Measurements from ENCODE around the gene SYNGR2. TPM values are rescaled to one million over a fixed set of nuclear protein-coding genes. Genes with fewer than 3 reads are reported as not detected.

SYNGR2 gene
- total and polyA plus RNA-seq, 2 of the 8 experiments (the other 6 are each of a cell fraction or from before 2014, with no cell fraction given) = 50.0 to 139 TPM

DNA sequence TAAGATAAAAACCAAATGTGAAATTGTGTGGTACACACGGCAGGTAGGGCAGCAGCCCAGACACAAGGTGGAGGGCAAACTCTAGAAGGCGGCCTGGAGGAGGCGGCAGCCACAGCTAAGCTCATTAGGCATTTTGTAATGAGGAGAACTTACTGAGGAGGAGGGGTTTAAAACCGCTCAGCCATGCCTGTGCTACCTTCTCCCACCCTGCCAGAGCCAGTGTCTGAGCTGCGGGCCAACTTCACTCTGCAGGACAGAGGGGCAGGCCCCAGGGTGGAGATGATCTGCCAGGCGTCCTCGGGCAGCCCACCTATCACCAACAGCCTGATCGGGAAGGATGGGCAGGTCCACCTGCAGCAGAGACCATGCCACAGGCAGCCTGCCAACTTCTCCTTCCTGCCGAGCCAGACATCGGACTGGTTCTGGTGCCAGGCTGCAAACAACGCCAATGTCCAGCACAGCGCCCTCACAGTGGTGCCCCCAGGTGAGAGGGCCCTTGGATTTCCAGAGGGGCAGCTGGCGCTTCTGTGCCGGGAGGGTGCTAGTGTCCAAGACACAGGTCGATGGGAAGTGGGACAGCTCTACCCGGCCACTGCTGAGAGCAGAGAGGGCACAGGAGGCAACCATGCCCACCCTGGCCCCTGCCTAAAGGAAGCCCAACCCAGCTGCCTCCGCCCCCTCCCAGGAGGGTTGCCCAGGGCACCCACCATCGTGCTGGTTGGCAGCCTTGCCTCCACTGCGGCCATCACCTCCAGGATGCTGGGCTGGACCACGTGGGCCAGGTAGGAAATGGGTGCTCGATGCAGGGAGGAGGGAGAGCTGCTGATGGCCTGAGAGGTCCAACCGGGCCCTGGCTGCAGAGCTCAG, 4.3 kb upstream of the SYNGR2 start:
- no peak for TF ChIP-seq HDAC6 (IDR thresholded peaks at IDR 0.05; ENCODE audit: low read depth, low read length)
- no peak for TF ChIP-seq FOSL1 (IDR thresholded peaks at IDR 0.05; ENCODE audit: insufficient read depth, low read depth, low read length)
- no peak for TF ChIP-seq RAD21 (IDR thresholded peaks at IDR 0.05 in 1 of 2, conservative IDR thresholded peaks at IDR 0.05 in 1 of 2; ENCODE audit: low read depth in 2 of 2, low read length in 2 of 2)
- no peak for TF ChIP-seq TAF7 (optimal IDR thresholded peaks at IDR 0.05; ENCODE audit: borderline replicate concordance, low read depth, low read length)
- TF ChIP-seq, protein P1, sequence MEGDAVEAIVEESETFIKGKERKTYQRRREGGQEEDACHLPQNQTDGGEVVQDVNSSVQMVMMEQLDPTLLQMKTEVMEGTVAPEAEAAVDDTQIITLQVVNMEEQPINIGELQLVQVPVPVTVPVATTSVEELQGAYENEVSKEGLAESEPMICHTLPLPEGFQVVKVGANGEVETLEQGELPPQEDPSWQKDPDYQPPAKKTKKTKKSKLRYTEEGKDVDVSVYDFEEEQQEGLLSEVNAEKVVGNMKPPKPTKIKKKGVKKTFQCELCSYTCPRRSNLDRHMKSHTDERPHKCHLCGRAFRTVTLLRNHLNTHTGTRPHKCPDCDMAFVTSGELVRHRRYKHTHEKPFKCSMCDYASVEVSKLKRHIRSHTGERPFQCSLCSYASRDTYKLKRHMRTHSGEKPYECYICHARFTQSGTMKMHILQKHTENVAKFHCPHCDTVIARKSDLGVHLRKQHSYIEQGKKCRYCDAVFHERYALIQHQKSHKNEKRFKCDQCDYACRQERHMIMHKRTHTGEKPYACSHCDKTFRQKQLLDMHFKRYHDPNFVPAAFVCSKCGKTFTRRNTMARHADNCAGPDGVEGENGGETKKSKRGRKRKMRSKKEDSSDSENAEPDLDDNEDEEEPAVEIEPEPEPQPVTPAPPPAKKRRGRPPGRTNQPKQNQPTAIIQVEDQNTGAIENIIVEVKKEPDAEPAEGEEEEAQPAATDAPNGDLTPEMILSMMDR (IDR thresholded peaks at IDR 0.05; ENCODE audit: control extremely low read depth in 1 of 3, insufficient read depth in 1 of 3, low read depth in 1 of 3, low read length in 3 of 3) = 0 out of 4 replicates have a peak, but pooled peaks of 1 of the 3 experiments have one; percentile 3
- TF ChIP-seq TEAD4 (IDR thresholded peaks at IDR 0.05; ENCODE audit: low read depth, low read length) = no peak
- TF ChIP-seq TCF12 (IDR thresholded peaks at IDR 0.05; ENCODE audit: low read depth, low read length) = no peak
- H3K36me3 ChIP-seq (ENCODE audit: control insufficient read depth in 2 of 4, insufficient read depth in 4 of 4, low read length in 3 of 4) = no peaks in the 10 kb centered on the region; a peak in 1 of 8 replicates
- H3K9ac ChIP-seq (replicated peaks in 1 of 4; ENCODE audit: extremely low read depth in 1 of 4, low read depth in 3 of 4, low read length in 3 of 4) = no peak overlapping the region
- H2BK15ac ChIP-seq (ENCODE audit: low read length) = 0 out of 2 replicates have a peak overlapping the region, but pooled peaks have one; percentile 40
- H3K79me1 ChIP-seq (ENCODE audit: low read depth, low read length) = no peaks in the 10 kb centered on the region
- no peak overlapping the region for H3K18ac ChIP-seq (ENCODE audit: extremely low read depth, low read length)
- no peaks in the 10 kb centered on the region for H3K79me2 ChIP-seq (ENCODE audit: control insufficient read depth in 1 of 2, insufficient read depth in 2 of 2, low read length in 2 of 2)
- H2BK12ac ChIP-seq (ENCODE audit: low read depth, low read length) = no peak overlapping the region
- H4K5ac ChIP-seq (ENCODE audit: insufficient read length, low read depth, low read length) = no peak overlapping the region
- H4K91ac ChIP-seq (replicated peaks; ENCODE audit: insufficient read length, low read length) = no peak overlapping the region
- H3K4ac ChIP-seq (replicated peaks; ENCODE audit: insufficient read length, low read depth, low read length) = no peak overlapping the region
- H3K9me3 ChIP-seq (ENCODE audit: insufficient read depth in 2 of 2, low read depth in 1 of 2, low read length in 1 of 2) = no peaks in the 10 kb centered on the region
- no peak overlapping the region for H2BK120ac ChIP-seq (replicated peaks; ENCODE audit: low read depth, low read length)
- H3K4me1 ChIP-seq (replicated peaks in 1 of 4; ENCODE audit: control insufficient read depth in 3 of 4, insufficient read depth in 4 of 4, low read length in 3 of 4) = peaks cover 0 to 12% (median 6%) of the 10 kb centered on the region in 4 experiments; a peak in 6 of 7 replicates
- peak overlapping the region; percentile 35; the same call in 1 of the 2 replicates for H4K8ac ChIP-seq (ENCODE audit: extremely low read depth, insufficient read depth, low read length)
- peaks cover 3% of the 10 kb centered on the region; the same call in 1 of the 2 replicates for H3K23me2 ChIP-seq (ENCODE audit: low read depth, low read length)
- 89% methylated on average over 21 of the region's 22 CpGs; no CpG with 5 or more reads in 1 of the 2 experiments for WGBS, 2 experiments (ENCODE audit: extremely low coverage in 1 of 2, insufficient coverage in 1 of 2, insufficient read length in 1 of 2, insufficient replicate concordance in 2 of 2, low coverage in 1 of 2, low lambda C conversion rate in 2 of 2, missing lambda C conversion rate in 1 of 2)
- no peak overlapping the region for H3K4me2 ChIP-seq (ENCODE audit: insufficient read depth in 1 of 2, low read depth in 2 of 2, low read length in 2 of 2)
- no peaks in the 10 kb centered on the region for H4K20me1 ChIP-seq (replicated peaks in 1 of 2; ENCODE audit: control insufficient read depth in 1 of 2, insufficient read depth in 2 of 2, low read length in 2 of 2)
- ChIA-PET CTCF (ENCODE audit: partially characterized antibody) (interaction anchor here (0.7 to 4.7 kb wide), 6 partner anchors 11 to 87 kb away, joined by 3 to 27 read pairs (median 4); no protein-coding TSS in a partner anchor), POLR2A (ENCODE audit: partially characterized antibody) (interaction anchor here (1.0 kb wide), 4 partner anchors 13 to 62 kb away, joined by 3 to 7 read pairs (median 4); partner anchors contain the start of genes AFMID and TK1)
- DNase-seq (ENCODE audit: low read depth in 1 of 2, low spot score in 2 of 2) (no peak), FAIRE-seq (no peak)
- H3K56ac ChIP-seq (replicated peaks; ENCODE audit: insufficient read length, low read depth, low read length) = no peak overlapping the region
- no peak overlapping the region for H3K23ac ChIP-seq (ENCODE audit: insufficient read length)
- H2BK5ac ChIP-seq (ENCODE audit: low read depth, low read length) = no peak overlapping the region
- no peaks in the 10 kb centered on the region for H3K27me3 ChIP-seq (replicated peaks in 1 of 4; ENCODE audit: control insufficient read depth in 3 of 4, extremely low read depth in 1 of 4, insufficient read depth in 3 of 4, low read length in 3 of 4)
- H2BK20ac ChIP-seq (ENCODE audit: low read length) = no peak overlapping the region
- no peak overlapping the region for H3K27ac ChIP-seq (ENCODE audit: low read depth, low read length)
- no peak overlapping the region for H2AFZ ChIP-seq (ENCODE audit: low read length)
- no peak overlapping the region for H2AK5ac ChIP-seq (ENCODE audit: low read depth, low read length)
- H3K14ac ChIP-seq (ENCODE audit: insufficient read length) = no peak overlapping the region
- H3K4me3 ChIP-seq (ENCODE audit: extremely low read depth in 1 of 4, insufficient read depth in 2 of 4, low read depth in 3 of 4, low read length in 4 of 4) = no peak overlapping the region

Measured in H1 (cell line).